A375 (cell line): Measurements from ENCODE around the gene FERD3L. TPM values are rescaled to one million over a fixed set of nuclear protein-coding genes. Genes with fewer than 3 reads are reported as not detected.

Source experiments
- total RNA-seq: library from RNA; depleted of rRNA; stranded (reverse); fragments of >200 nt; shearing (Covaris generic); gene quantifications from 2 replicates; pipeline ENCODE4 v1.2.3, GENCODE V29; 2014; rRNA removed

Gene FERD3L, protein sequence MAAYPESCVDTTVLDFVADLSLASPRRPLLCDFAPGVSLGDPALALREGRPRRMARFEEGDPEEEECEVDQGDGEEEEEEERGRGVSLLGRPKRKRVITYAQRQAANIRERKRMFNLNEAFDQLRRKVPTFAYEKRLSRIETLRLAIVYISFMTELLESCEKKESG
- not detected in 2 replicates for total RNA-seq

DNA sequence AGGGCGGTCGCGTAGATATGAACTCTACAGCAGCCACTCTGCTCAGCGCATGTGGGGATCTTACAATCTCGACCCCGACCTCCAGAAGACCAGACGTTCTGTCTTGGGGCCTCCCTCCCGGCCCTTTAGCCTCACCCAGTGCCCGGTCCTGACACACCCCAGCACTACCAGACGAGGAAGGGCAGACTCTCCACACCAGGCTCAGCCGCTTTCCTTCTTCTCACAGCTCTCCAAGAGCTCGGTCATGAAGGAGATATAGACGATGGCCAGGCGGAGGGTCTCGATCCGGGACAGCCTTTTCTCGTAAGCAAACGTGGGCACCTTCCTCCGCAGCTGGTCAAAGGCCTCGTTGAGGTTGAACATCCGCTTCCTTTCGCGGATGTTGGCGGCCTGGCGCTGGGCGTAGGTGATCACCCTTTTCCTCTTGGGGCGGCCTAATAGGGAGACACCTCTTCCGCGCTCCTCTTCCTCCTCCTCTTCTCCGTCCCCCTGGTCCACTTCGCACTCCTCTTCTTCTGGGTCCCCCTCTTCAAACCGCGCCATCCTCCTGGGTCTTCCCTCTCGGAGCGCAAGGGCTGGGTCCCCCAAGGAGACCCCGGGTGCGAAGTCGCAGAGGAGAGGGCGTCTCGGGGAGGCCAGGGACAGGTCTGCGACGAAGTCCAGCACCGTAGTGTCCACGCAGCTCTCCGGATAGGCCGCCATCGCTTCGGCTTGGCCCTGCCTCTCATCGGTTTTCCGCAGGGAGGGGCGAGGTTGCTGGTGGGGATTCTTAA, at the start of gene FERD3L:
Gene FERD3L (minus strand): TSS at position 761 of the 773 bp plus-strand sequence. CDS start 59 bp downstream, at position 702.

DNA sequence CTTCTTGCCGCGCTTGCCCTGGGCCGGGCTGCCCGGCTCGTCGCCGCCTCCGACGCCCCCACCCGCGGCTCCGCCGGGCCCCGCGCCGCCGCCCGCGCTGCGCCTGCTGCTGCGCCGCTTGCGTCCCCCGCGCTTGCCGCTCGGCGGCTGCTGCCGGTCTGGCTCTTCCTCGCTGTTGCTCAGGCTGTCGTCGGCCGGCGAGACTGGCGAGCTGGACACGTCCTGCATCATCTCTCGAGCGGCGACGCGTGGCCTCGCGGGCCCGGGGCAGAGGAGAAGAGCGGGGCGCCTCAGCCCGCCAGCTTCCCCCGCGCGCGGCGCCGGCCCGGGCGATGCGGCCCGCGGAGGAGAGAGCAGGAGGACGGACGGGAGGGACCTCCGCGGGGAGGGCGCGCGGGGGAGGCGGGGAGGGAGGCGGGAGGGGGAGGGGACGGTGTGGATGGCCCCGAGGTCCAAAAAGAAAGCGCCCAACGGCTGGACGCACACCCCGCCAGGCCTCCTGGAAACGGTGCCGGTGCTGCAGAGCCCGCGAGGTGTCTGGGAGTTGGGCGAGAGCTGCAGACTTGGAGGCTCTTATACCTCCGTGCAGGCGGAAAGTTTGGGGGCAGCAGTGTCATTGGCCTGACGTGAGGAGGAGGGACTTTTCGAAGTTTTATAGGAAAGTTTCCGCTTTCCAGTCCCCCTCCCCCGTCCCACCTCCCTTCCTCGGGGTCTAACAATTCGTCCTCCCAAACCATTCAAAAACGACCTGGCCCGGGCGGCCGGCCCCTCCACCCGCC, 27.9 kb downstream of the FERD3L start, which contains the start of gene TWIST1:
Gene TWIST1 (minus strand): TSS at position 546 of the 779 bp plus-strand sequence. CDS start 315 bp downstream, at position 231.

Other genes with a start within 250 kb of the FERD3L start
- gene TWIST1, start 27.8 kb downstream of the FERD3L start, total RNA-seq, result 20.5 and 29.9 TPM in 2 replicates